ENCODE data around the gene ELL. TPM values are rescaled to one million over a fixed set of nuclear protein-coding genes. Genes with fewer than 3 reads are reported as not detected.

ELL gene
- total and polyA plus RNA-seq, 2 experiments from 2014 or later: 11.3 to 20.1 TPM

DNA sequence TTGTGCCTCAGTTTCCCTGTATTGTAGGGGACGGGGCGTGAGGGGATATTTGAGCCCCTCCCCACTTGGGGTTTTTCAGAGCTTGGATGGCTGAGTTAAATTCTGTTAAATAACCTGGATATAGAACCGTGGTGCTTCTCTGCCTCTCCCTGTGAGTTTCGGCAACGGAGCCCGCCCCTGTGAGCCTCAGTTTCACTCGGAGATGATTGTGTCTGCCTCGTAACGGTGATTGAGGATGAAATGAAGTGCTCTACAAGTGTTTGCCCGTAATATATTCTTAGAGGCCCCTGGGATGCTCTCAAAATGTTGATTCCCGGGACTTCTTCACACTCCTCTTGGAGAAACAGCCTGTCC, 36.3 kb upstream of the ELL start (continued):
- no peak for TF ChIP-seq ZNF462 (CRISPR knock-in tag; IDR thresholded peaks at IDR 0.05)
- TF ChIP-seq ETS1 (IDR thresholded peaks at IDR 0.05): no peak
- no peak for TF ChIP-seq ZNF331 (CRISPR knock-in tag; IDR thresholded peaks at IDR 0.05; ENCODE audit: low read depth)

DNA sequence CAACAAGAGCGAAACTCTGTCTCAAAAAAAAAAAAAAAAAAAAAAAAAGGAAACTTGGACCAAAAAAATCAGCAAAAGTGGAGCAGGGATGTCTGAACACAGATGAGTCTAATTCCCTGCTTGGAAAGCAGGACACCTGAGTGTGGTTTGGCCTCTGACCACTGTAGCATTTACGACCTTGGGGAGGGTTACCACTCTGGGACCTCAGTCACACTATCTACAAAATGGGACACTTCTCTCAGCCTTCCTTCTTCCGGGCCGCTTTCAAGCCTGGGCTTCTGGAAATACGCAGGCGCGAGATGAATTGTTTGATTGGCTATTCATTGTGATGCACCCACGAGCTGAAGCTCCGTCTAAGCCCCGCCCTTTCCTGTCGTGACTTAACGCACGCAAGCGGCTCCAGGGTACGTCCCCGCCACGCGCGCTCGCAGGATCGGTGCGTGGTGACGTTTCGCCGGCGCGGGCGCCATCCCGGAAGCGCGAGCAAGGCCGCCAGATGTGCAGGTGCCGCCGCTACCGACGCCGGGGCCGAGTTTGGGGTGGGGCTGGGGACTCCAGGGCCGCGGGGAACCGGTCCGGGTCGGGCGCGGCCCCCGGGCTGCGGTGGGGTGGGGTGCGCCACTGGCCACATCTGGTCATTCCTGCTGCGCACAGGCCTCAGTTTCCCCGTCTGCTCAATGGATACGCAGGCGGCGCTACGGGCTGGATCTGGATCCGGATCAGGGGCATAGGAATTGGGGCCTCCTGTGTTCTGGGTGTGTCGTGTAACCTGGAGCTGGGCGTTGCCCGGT, 35.7 kb upstream of the ELL start, which contains the start of gene KXD1:
KXD1 (plus strand) TSS at position 460 of the 791 bp plus-strand sequence. CDS start 4,187 bp downstream, outside the sequence.
- Mint-ChIP-seq H3K9me3 (no peaks in the 10 kb centered on the region), H3K4me3 (peak within 1 kb of the TSS; percentile 91), H3K27me3 (ENCODE audit: insufficient read depth, low read depth, poor library complexity) (peaks cover 13% of the 10 kb centered on the region), H3K4me1 (peaks cover 8% of the 10 kb centered on the region; the same call in 2 of the 3 replicates), H3K27ac (peak within 1 kb of the TSS; percentile 64), H3K36me3 (ENCODE audit: low read depth) (peaks cover 9% of the 10 kb centered on the region; the same call in 1 of the 3 replicates)
- H3F3A ChIP-seq (replicated peaks; ENCODE audit: low read depth): peaks cover 8% of the 10 kb centered on the region; the same call in 1 of the 2 replicates
- H3K79me2 ChIP-seq (replicated peaks; ENCODE audit: insufficient read depth): peaks cover 33% of the 10 kb centered on the region
- H2AFZ ChIP-seq: peak within 1 kb of the TSS; percentile 80
- no peaks in the 10 kb centered on the region for H3K27me3 ChIP-seq (ENCODE audit: insufficient read depth)
- no peak for TF ChIP-seq EZH2phosphoT487 (IDR thresholded peaks at IDR 0.05; ENCODE audit: unreplicated experiment)
- peak; percentile 77 for TF ChIP-seq CREB1 (CRISPR knock-in tag; IDR thresholded peaks at IDR 0.05; ENCODE audit: low read depth)
- TF ChIP-seq, protein P1, sequence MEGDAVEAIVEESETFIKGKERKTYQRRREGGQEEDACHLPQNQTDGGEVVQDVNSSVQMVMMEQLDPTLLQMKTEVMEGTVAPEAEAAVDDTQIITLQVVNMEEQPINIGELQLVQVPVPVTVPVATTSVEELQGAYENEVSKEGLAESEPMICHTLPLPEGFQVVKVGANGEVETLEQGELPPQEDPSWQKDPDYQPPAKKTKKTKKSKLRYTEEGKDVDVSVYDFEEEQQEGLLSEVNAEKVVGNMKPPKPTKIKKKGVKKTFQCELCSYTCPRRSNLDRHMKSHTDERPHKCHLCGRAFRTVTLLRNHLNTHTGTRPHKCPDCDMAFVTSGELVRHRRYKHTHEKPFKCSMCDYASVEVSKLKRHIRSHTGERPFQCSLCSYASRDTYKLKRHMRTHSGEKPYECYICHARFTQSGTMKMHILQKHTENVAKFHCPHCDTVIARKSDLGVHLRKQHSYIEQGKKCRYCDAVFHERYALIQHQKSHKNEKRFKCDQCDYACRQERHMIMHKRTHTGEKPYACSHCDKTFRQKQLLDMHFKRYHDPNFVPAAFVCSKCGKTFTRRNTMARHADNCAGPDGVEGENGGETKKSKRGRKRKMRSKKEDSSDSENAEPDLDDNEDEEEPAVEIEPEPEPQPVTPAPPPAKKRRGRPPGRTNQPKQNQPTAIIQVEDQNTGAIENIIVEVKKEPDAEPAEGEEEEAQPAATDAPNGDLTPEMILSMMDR (conservative IDR thresholded peaks at IDR 0.05; ENCODE audit: low read depth in 2 of 2): no peak
- TF ChIP-seq JUNB (IDR thresholded peaks at IDR 0.05; ENCODE audit: unreplicated experiment): no peak
- TF ChIP-seq POLR2AphosphoS5 (IDR thresholded peaks at IDR 0.05; ENCODE audit: low read depth): peak; percentile 87
- TF ChIP-seq ZNF331 (CRISPR knock-in tag; IDR thresholded peaks at IDR 0.05; ENCODE audit: low read depth): 0 out of 2 replicates have a peak, but pooled peaks have one; percentile 29
- peaks cover 7% of the 10 kb centered on the region for H4K20me1 ChIP-seq (replicated peaks; ENCODE audit: insufficient read depth)
- ATAC-seq: peak; percentile 88
- peak within 1 kb of the TSS; percentile 79 for H3K4me3 ChIP-seq
- H3K4me2 ChIP-seq: peak within 1 kb of the TSS; percentile 94
- peak; percentile 96 for DNase-seq (ENCODE audit: low spot score)
- H3K9me2 ChIP-seq (ENCODE audit: insufficient read depth): no peaks in the 10 kb centered on the region
- 0 out of 2 replicates have a peak, but pooled peaks cover 8% of the 10 kb centered on the region for H3K4me1 ChIP-seq (ENCODE audit: insufficient read depth)
- H3K36me3 ChIP-seq (ENCODE audit: insufficient read depth): no peaks in the 10 kb centered on the region
- H3K27ac ChIP-seq (ENCODE audit: low read depth): peak within 1 kb of the TSS; percentile 35
